GM19239 (cell line): ENCODE data around the gene CAMK1D.
"Not testable (repeated sequence)": the region's sequence is repeated elsewhere in the genome, so short reads cannot be mapped to it uniquely, and the experiment has no call there.

Experiments used
- DNase-seq: peaks from one replicate; pipeline ENCODE4 v3.0.0; 2011; ENCODE audit warnings: low spot score; ENCODE audit not compliant: insufficient read length
- FAIRE-seq: peaks from 2 replicates; lab custom pipeline; 2011; peaks lifted over from hg19 to GRCh38; lab: Jason Lieb, UNC

The CAMK1D gene

DNA sequence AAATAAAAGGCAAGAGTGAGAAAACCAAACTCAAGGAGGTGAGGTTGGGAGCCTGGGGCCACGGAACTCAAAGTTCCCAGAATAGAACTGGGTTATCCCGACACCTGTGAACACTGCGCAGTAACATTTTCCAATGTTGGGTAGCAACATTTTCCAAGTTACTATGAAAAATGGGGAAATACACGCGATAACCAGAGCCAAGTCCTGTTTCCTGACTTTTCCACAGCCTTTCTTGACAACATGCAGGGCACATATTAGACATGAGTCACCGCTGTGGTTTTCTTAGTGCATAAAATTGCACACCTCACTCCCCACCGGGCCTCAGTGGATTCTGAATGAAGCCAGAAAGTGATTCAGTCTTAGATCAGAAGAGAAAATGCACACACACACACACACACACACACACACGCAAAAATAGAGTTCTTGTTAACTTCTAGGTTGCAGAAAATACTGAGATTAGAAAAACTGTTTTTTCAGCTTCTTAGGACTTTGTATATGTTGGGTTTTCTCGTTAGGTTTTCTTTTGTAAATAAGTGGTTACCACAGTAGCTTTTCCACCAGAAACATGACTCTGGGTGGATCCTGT, 70.0 kb downstream of the CAMK1D start:
- DNase-seq (no peak), FAIRE-seq (peak; percentile 71)

DNA sequence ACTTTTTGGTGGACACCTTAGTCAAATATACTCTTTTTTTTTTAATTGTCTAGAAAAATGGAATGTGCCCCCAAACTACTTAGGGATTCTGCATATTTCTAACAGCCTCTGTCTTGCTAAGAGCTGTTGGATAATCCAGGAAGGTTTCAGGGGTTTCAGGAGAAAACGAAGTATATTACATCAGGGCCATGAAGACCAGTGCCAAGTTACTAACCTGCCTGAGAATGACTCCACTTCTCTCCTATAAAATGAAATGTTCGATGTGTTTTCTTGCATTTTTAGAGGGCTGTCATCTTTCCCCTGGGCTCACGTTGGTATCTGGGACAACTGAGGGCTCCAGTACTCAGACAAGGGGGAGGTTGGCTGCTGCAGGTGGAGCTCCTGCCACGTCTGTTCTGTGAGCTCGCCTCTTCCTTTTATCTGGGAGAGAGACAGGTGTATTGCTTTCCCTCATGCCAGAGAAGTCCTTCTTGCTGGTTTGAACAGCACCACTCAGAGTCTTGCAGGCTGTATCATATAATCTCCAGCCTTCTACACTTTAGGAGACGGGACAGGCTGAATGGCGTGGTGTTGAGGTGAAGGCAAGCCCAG, 71.3 kb downstream of the CAMK1D start:
- FAIRE-seq (peak; percentile 66), DNase-seq (no peak)

DNA sequence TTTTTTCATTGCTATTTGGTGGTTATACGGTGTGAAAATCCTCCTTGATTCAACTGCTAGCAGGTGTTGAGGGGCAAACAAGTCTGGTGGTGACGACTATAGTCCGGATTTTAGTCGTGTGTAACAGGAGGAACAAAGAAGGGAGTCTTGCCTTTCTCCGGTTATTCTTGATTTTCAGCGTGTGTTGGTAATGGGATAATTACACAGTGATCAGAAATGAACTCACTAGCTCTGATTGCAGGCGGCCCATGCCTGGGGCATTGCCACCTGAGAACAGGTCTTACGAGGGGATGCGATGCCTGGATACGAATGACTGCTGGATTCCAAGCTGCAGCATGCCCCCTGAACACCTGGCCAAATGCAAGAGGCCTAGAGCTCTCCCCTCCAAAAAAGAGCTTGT, 72.8 kb downstream of the CAMK1D start:
- no peak for FAIRE-seq
- DNase-seq = no peak

DNA sequence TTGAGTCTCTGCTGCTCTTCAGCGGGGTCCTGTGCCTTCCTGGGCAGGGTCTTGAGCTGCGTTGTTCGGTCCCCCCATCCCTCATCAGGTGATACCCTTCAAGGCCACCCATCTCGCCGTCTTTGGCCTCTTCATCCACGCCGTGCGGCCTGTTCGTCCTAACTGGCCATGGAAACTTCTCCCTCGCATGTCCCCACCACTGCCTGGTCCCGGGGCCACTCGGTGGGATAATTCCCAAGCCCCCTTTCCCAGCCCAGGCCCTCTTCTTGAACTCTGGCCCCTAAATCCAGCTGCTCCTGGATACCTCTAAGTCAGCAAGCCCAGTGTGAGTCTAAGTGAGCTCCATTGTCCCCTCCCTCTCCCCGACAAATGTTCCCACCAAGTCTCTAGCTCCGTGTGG, 74.5 kb downstream of the CAMK1D start:
- FAIRE-seq (no peak), DNase-seq (no peak)

DNA sequence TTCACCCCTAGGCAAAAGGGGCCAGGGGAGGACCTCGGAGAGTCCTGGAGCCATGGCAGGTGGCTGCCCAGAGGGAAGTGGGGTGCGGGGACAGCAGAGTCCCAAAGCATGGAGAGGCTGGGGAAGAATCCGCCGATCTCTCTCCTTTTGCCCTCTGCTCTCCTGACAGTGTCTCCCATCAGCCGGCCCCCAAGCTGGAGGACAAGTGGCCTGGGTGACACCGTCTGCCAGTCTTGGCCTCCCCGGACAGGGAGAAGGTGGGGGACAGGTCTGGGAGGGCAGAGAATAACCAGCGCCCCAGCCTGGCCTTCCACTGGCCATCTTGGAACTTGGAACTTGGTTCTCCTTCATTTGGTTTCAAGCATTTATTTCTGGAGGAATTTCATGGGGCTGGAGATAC, 77.9 kb downstream of the CAMK1D start:
- FAIRE-seq (no peak), DNase-seq (no peak)

DNA sequence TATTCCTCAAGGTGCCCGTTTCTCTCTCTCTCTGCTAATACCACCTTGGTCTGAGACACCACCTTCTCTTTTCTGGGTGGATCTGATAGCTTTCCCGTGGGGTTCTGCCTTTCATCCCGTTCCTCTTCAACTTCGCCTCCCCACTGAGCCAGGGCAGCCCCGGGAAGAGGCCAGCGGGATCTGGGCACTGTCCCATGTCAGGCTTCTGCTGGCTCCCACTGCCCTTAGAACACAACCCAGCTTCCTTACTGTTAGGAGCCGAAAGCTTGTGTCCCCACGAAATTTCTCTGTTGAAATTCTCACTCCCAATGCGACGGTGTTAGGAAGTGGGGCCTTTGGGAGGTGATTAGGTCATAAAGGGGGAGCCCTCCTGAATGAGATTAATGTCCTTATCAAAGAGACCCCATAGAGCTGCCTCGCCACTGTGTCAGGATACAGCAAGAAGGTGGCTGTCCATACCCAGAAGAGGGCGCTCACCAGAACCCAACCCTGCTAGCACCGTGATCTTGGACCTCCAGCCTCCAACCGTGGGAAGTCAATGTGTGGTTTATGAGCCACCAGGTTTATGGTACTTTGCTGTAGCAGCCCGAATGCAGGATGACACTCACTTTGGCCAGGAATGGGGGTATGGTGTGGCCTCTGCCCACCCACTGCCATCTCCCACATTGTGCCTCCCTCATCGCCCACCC, 79.2 kb downstream of the CAMK1D start:
- no peak for DNase-seq
- FAIRE-seq = no peak

DNA sequence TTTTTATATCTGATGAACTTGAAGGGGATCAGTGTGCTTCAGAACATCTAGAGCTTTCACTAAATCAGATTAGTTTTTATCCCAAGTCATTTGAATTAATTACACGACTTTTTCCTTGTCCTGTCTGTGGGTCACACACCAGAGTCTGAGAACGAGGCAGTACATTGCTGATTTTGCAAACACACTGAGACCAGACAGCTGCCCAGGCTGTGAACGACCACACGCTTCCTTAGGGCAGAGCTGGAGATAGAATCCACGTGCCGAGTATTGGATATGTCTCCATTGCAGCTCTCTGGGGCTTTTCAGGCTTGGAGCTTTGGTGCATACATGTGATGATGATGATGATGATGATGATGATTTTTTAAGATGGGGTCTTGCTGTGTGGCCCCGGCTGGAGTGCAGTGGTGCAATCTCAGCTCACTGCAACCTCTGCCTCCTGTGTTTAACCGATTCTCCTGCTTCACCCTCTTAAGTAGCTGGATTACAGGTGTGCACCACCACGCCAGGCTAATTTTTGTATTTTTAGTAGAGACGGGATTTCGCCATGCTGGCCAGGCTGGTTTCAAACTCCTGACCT, 81.1 kb downstream of the CAMK1D start:
- DNase-seq (no peak), FAIRE-seq (no peak)

DNA sequence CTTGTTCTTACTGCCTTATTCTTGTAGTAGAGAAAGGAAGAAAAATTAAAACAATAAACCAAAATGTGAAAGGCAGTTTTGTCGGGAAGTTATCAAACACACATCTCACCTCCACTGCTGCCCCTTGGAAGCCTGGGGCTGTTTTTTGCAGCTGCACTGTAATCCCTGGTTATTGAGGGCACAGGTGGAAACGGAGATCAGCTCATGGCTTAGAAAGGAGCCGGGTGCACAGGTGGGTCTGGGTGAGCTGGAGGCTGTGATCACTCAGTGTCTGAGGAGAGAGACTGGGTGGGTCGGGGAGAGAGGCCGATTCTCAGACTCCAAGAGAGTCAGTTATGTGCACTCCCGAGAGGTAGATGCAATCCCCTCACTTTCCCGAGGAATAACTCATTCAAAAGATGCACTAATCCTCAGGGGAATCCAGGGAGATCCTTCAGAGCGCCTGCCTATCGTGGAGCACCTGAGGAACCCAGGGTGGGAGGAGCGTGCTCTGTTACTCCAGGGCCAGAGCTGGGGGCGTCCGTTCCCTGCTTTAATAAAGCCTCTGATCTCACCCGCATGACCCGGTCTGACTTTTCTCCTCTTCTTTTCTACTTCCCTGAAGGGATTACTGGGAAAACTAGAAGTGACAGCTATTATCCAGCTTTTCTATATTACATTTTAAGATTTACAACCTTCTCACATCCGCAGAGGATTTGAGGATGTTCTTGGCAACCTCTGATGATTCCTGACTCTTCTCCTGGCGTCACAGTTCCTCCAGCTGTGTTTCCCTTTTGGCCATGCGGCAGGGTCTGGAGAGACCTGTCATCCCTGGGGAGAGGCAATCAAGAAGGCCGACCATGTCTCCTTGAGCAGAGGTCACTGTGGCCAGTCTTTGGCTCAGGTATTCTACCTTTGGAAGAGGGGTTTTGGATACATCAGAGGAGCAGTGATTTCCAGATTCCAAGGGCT, 82.1 kb downstream of the CAMK1D start:
- DNase-seq = no peak
- no peak for FAIRE-seq

DNA sequence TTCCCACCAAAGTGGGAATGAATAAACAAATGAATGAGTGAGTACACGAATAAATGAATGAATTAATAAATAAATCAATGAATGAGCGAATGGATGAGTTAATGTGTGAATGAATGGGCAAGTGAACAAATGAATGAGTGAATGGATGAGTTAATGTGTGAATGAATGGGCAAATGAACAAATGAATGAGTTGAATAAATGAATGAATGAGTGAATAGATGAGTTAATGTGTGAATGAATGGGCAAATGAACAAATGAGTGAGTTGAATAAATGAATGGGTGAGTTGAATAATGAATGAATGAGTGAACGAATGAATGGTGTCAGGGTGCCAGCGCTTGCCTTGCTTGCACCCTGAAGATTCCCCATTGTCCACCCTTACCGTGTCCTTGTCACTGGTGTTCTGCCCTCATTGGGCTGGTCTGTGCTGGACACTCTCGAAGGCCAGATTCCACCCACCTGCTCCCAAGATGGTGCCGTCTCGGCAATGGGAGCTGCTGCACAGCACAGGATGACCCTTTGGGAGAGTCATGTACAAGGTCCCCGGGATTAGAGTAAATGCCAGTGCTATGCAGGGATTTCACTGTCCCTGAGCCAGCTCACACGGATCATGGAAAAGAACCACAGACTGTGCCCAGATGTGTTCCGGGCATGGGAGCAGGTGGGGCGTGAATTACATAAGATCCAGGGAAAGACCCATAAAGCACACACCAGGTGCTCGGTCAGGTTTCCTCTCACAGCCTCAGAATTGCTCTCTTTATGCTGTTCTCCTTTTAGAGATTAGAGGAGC, 83.2 kb downstream of the CAMK1D start:
- no peak for FAIRE-seq

GRCh38 chr10:12434277-12434676, 84.9 kb downstream of the CAMK1D start:
- no peak for FAIRE-seq
- DNase-seq = no peak

More for the DNA sequence above, 83.2 kb downstream of the CAMK1D start:
- DNase-seq = no peak

DNA sequence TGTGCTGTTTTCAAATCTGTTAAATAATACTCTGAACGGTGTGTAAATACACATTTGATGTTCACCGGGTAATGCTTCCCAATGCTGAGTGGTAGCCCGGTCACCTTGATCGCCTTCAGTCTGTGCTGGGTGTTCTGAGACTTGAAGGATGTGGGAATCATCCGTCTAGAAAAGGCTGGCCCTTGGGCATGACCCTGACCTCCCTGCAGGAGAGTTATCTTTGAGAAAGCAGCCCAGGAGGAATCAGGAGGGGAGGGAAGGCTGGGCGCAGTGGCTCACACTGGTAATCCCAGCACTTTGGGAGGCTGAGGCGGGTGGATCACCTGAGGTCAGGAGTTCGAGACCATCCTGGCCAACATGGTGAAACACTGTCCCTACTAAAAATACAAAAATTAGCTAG, 85.3 kb downstream of the CAMK1D start:
- not testable (repeated sequence) for FAIRE-seq

DNA sequence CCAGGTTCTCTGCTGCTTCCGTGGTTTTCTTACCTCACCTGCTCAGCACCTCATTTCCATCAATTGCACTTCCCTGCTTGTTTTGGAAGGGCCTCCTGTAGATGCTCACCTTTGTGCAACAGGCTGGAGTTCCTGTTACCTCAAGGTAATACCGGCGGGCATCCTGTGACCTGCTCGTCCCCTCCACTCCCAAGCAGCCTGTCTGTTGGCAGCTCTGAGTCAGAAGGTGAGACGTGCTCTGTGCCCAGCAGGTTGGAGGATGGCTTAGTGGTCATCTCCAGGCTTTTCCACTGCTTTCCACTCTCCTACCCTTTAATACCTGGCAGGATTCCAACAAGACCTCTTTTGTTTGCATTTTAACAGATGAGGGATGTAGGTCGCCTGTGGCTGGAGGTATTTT, 86.0 kb downstream of the CAMK1D start:
- FAIRE-seq = no peak

More for the DNA sequence above, 85.3 kb downstream of the CAMK1D start:
- DNase-seq = not testable (repeated sequence)

GRCh38 chr10:12438919-12439692, 89.8 kb downstream of the CAMK1D start:
- FAIRE-seq = no peak
- no peak for DNase-seq

More for the DNA sequence above, 86.0 kb downstream of the CAMK1D start:
- DNase-seq = no peak

DNA sequence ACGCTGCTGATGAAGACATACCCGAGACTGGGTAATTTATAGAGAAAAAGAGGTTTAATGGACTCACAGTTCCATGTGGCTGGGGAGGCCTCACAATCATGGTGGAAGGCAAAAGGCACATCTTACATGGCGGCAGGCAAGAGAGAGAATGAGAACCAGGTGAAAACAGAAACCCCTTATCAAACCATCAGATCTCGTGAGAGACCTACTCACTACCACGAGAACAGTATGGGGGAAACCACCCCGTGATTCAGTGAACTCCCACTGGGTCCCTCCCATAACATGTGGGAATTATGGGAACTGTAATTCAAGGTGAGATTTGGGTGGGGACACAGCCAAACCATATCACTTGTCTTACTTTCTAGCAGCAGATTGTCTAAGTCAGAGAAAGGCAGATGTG, 90.4 kb downstream of the CAMK1D start:
- DNase-seq, FAIRE-seq: not testable (repeated sequence)

- no peak for DNase-seq
- FAIRE-seq = no peak
Observed at GRCh38 chr10:12443026-12443425, 93.7 kb downstream of the CAMK1D start.

- FAIRE-seq (no peak), DNase-seq (no peak)
Observed at GRCh38 chr10:12444981-12445700, 95.8 kb downstream of the CAMK1D start.

DNA sequence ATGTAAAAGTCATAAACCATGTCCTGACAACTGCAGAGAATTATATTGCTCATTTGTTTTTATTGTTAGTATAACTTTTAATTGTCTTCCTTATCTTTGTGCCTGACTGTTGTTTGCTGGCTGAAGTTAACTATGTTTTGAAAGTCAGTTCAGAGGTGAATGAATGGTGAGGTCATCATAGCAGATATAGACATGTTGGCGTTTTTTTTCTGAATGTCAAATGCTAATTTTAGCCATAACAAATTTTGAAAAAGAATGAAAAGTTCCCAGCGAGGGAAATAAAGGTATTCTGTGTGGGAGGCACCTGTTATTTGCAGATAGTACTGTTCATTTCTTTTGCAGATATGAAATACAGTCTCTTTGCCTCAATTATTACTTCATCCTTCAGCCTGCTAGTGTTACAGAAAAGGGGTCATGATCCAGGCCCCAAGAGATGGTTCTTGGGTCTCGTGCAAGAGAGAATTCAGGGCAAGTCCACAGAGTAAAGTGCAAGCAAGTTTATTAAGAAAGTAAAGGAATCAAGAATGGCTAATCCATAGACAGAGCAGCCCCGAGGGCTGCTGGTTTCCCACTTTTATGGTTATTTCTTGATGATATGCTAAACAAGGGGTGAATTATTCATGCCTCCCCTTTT, 96.5 kb downstream of the CAMK1D start:
- no peak for DNase-seq
- no peak for FAIRE-seq

DNA sequence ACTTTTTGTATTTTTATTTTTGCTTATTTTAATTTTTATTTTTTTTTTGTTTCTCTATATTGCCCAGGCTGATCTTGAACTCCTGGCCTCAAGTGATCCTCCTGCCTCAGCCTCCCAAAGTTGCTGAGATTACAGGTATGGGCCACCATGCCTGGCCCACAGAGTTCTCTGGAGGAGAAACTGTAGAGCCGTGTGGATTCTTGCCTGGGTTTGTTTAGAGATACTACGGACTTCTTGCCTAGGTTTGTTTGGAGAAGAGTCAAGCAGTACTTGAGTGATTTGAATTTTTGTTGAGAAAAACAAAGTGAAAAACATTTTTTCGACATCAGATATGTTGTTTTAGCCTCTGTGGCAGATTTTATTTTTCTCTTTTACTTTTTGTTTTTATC, 99.0 kb downstream of the CAMK1D start:
- DNase-seq (no peak), FAIRE-seq (peak; percentile 84)
